ENCODE results near the gene EPHA4.

The EPHA4 gene

DNA sequence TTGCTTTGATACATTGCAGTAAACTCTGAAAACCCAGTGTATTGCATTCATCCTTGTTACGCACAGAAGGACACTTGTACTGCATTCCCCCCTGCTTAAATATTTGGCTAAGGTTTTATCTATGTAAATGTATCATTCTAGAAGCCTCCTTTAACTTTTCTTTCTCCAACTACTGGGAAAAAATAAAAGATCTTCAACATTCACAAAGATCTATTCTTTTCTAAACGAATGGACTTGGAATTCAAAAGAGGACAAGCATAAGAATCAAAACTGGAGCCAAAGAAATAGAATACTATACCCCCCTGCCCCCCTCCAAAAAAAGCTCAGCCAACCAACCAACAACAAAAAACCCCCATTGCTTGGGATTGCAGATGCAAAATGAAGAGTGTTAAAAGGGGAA lies 136.9 kb downstream of the EPHA4 start:
- no peak for DNase-seq

DNA sequence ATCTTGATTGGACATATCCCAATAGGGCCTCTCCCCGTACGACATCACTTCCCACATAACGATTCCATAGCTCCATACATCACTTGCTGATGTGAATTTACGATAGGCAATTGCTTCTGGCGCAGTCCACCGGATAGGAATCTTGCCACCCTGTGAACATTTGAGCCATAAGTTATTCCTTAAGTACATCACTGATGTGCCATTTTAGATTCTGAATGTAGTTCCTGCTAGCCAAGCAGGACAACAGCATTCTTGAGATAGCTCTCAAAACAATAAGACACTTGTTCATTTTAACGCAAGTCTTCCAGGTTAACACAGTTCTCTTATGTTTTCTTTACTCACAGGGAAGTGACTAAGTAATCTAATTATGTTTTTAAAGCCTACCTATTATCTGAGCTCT lies 138.0 kb downstream of the EPHA4 start:
- no peak for DNase-seq

DNA sequence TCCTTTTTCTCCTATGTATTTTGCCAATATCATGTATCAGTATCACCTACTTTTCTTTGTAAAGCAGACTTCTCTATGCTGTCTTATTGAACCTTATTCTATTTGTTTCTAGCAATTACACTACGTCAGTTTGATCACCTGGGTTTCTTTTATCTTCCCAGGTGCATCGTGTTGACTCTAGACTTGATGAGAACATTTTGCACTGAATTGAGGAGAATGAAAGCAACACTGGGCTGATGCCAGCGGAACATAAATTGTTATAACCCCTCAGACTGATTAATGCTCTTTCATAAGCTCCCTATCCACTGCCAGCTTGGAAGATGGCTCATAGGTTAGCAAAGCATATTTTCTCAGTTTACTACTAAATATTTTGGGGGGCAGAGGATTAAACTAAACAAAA lies 140.6 kb downstream of the EPHA4 start:
- DNase-seq = no peak

DNA sequence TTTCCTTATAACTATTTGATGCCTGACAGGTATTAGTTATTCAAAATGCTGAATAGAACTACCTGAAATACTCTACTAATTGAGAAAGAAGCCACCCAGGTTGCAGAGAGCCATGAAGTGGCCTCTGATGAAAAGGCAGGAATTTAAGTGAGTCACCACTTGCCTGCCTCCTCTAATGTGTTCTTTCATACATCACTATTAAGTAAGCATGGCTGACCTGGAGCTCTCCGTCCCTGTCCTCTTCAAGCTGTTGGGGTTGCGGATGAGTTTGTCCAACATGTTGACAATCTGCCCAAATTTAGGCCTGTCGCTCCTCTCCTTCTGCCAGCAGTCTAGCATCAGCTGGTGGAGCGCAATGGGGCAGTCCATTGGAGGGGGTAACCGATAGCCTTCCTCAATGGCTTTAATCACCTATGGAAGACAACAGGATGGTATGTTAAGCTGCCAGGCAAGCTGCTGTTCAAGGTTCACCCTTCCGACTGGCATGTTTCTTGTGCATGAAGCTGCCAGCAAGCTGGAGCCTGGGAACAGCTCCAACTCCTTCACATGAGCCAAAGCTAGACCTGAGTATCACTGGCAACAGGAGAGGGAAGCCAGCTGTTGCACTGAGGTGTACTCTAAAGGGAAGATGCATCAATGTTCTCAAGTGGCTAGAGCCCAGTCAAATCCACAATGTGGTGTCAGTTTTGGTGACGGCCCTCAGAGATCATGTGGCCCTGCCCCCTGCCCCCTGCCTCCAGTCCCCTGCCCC lies 142.2 kb downstream of the EPHA4 start:
- no peak for DNase-seq

DNA sequence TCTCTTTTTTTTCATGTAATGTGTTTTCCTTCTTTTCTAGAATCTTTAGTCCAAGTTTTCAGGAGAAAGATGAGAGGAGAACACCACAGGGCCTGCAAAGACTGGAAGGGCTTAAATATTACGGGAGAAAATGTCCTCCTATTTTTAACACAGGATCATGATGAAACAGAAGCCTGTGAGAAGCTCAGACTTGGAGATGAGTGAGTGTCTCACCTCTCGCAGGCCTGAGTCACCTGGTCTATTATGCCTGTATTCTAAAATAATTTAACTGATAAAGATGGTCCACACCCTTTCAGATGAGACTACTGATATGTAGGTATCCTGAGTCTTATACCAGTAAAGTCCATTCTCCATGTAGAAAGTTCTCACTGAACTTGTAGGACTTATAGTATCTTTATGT lies 143.2 kb downstream of the EPHA4 start:
- no peak for DNase-seq

DNA sequence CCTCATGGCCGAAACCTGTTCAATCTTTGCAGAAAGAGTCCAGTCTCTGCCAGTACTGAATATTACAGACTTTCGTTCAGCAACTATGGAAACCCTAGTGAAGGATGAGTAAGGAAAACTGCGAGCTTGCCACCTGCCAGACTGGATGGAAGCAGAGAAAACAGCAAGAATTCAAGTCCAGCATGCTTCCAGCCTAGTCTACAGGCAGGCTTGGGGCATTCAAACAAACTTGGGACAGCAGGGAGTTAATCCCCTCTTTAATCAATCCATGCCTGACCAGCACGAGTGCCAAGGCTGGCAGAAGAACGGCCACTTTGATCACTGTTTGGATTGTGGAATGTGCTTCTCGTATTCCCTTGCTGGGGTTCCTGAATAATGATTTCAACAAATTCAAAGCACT lies 145.2 kb downstream of the EPHA4 start:
- no peak for DNase-seq

DNA sequence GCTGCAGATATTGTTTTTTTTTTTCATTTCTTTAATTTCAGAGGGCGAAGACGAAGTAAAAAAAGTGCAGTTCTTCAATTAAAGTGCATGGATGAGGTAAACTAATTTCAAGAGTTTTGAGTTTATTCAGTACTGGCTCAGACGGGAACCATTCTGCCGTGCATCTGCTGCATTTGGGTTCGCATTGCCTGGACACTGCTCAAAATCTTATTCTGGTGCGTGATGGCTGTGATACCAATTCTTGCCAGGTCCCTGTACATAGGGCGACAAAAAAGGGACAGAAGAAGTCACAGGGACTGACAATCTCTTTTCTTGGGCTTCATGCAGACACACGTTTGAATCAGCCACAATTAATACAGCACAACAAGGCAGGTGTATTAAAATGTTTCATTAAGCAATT lies 146.2 kb downstream of the EPHA4 start:
- DNase-seq = no peak

DNA sequence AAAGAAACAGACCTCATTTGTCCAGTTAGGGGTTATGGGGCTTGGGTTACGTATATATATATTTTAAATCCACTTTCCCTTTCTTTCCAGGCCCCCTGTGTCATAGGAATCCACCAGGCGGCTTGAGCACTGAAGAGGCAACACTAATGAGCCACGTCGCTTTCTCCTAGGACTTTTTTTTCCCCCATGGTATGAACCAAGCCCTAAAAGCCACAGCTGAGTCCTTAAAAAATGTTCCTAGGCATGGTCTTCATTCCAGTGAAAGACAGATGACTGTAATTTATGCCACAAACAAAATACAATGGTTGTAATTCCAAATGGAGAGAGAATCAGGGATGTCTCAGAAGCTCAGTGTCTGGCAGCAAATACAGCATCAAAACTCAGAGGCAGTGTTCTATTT lies 146.8 kb downstream of the EPHA4 start:
- DNase-seq = no peak

DNA sequence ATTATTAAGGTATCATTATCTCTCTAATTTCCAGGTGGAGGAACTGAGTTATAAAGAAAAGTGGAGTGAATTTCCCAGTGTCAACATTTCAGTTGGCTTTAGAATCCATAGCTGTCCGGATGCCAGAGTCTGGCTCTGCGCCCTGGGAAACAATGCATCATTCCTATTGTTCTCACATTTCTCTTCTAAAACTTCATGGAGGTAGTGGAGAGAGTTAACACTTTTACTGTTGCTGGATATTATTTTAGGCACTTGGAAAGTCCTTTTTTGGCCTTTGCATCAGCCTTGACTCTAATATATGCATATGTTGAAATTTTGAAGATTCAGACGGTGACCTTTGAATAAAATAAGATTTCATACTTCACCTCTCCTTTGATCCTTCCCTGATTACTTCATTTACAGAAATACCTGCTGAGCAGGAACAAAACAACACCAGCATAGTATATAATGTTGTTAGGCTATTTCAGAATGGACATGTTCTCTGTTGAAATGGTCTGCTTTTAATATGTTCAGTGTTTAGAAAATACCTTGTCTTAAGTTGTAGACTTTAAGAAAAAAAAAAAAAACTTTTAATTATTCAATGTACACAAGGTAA lies 148.8 kb downstream of the EPHA4 start:
- DNase-seq = no peak

DNA sequence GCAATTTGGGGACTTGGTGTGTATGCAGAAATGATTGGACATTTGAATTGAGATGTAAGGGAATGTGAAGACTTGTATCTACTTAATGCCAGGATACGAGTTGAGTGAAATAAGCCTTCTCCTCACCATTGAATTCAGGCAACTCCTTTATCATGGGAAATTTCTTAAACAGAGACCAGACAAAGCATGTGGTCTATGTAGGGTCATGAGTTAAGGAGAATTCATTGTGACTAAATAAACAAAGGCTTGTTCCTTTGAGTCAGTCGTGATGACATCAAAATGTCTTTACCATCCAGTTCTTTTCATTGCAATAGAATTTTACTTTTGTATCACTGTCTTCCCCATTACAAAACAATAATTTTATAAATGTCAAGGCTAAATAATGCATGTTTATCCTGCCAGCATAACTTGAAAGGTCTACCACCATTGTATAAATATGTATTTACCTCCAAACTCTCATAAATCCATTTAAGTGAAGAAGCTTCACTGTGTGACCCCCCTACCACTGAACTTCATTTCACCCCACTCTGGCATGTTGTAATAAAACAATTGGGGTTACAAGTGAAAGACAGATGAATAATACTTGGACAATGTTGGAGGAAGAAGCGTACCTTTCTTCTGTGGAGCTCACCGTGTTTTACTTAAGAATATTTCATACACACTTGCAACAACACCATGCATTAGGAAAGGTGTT lies 149.4 kb downstream of the EPHA4 start:
- no peak for DNase-seq

DNA sequence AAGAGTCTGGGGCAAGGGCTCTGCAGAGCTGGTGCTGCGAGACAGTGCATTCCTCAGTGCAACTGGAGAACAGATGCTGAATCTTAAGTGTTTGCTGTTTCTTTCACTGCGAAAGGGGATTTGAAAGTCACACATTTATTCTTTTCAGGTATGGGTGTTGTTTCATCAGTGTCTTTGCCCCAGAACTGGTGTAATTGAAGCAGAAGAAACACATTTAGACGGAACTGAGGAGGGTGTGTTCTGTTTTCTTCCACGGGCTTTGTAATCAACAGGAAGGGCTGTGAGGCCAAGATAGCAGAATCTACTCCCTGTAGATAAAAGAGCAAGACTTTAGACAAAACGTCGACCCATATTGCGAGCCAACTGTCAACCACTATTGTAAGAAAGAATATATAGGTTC lies 151.9 kb downstream of the EPHA4 start:
- peak; percentile 30 for DNase-seq

DNA sequence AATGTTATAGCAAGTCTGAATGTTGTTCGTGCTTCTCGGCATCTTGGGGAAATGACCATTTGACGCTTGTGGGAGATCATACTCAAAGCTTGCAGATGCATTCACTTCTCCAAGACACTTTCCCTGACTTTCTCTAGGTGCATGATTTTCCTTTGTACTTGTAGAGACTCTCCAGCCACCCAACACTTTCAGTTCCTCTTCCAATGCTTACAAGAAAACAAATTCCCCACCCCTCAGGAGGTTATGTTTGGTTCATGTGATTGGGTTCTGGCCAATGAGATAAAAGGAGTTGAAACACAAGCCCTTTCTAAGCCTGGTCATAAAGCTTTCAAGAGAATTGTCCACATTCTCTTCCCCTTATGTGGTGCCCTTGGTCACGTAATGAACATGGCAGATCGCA lies 156.3 kb downstream of the EPHA4 start:
- DNase-seq = no peak

DNA sequence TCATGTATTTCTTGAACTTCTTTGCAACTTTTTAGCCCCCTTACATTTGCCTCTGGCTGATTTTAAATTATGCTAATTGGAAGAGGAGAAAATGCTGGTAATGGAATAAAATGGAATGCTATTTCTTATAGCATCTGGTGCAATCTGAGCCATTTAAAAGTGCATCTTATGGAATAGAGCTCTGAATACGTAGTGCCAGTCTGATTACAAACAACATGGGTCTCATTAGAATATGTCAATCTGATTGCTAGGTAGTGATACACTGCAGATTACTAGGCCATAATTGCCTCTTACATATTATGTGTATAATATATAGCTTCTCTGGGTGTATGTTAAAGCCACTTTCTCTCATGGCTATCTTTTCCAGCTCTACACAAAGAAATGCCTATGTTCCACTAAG lies 159.1 kb downstream of the EPHA4 start:
- DNase-seq = no peak

DNA sequence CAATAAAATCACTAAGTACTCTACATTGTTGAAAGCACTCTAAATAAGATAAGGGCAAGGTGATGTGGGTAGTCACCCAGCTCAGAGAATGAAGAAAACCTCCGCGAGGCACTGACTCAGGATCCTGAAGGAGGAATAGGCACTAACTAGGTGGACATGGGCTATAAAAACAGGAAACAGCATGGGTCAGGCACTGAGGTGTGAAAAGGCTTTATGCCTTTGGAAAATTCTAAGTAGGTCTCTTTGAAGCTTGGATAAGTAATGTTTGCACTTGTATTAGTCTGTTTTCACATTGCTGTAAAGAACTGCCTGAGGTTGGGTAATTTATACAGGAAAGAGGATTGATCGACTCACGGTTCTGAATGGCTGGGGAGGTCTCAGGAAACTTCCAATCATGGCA lies 161.6 kb downstream of the EPHA4 start:
- DNase-seq = no peak

DNA sequence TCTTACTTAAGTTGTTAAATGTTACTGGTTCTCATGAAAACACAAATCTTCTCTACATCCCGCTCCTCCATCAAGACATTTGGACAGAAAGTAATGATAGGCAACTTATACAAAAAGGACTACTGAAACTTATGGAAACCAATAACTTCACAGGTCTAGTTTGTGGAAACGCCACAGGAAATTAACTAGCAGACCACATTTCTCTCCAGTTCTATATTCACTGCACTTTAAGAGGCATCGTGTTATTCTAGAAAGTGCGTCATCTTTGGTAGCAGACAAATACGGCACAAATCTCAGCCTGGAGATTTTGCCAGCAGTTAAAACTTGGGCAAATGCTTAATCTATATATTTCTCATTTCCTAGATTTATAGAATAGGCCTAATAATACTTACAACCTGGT lies 164.3 kb downstream of the EPHA4 start:
- DNase-seq = no peak

DNA sequence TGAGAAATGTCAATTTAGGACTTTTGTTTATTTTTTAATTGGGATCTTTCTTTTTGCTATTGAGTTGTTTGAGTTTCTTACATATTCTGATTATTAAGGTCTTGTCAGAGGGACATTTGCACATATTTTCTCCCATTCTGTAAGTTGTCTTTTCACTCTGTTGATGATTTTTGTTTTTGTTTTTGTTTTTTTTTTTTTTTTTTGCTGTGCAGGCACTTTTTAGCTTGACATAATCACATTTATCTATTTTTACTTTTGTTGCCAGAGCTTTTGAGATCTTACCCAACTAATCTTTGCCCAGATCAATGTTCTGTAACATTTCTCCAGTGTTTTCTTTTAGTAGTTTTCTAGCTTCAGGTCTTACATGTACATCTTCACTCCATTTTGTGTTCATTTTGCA lies 166.6 kb downstream of the EPHA4 start:
- no peak for DNase-seq

DNA sequence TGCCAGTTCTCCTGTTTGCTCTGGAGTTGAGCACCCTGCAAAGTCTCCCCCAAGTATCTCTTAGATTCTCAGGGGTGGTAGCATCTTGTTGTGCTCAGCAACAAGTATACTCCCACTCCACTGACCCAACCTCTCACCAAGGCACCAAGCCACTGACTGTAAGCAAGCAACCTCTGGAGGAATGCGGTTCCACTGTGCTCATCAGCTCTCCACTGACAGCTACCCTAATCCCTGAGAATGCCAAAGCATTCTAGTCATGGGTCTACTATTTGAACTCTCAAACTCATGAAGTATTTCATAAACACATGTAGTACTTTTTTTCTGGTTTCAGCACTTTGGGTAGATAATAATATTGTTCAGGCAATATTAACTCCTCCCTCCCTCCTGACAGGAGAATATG lies 170.0 kb downstream of the EPHA4 start:
- DNase-seq = no peak

DNA sequence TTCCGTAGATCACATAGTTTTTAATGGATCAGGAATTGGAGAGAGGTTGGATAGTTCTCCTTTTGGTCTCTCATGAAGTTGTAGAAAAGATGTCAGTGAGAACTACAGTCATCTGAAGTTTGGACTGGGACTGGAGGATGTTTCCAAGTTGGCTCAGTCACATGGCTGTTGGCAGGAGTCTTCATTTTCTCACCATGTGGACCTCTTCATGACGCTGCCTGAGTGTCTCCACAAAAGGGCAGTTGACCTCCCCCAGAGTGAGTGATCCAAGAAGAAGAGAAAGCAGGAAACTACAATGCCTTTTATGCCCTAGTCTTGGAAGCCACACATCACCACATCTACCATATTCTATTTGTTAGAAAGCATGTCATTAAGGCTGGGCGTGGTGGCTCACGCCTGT lies 171.7 kb downstream of the EPHA4 start:
- no peak for DNase-seq

DNA sequence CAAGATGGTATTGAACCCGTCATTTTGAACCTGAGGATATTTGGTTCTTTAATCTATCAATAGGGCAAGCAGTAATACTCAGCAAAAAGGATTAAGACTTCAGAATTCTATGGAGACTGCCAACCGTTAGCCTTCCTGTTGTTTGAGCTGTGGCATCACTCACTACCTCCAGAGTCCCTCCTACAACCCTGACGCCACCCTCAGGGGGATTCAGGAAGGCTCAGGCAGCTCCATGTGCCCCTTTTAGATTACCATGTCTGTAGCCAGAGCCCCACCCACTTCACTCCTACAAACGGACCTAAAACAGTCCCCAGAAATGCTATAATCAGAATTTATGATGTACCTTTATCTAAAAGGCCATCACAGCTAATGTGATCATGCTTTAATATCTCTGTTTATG lies 172.9 kb downstream of the EPHA4 start:
- no peak for DNase-seq

DNA sequence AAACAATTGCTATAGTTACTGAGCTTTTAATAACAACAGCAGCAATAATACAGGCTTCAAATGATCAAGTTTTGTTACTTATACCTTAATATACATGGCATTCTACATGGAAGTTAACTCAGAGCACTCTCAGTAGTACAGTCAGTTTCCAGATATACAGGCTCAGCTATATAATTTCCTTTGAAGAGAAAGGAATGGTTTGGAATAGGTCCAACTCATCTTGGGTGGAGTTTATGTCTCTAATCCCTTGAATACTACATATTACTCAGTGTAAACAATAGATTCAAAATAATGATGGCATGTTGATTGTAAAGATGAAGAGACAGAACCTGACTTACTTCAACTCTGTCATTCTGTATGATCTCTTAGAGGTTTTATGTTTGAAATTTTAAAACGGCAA lies 174.9 kb downstream of the EPHA4 start:
- DNase-seq = no peak

DNA sequence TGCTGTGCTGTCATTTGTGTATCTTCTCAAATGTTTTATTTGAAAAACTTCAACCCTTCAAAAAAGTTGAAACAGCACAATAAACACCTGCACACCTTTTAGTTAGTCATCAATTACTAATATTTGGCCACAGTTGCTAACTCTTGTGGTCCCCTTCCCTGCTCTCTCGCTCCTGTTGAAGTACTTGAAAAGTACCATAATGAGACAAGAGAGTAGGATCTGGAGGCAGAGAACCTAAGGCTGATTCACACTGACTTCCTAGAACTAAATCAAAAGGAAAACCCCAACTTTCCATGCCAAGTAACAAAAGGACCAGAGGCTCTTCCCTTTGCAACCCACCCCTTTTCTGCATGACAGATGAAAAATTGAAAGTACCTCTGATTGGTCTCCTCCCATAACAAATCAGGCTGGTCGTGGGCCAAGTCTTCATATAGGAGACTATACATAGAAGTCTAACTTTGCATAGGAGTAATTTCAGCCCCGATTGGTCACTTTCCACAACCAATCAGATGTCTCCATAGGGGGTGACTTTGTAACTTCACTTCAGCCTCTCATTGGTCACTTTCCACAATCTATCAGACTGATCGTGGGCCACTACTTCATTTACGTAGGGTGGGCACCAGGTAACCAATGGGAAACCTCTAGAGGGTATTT lies 179.7 kb downstream of the EPHA4 start:
- no peak for DNase-seq

DNA sequence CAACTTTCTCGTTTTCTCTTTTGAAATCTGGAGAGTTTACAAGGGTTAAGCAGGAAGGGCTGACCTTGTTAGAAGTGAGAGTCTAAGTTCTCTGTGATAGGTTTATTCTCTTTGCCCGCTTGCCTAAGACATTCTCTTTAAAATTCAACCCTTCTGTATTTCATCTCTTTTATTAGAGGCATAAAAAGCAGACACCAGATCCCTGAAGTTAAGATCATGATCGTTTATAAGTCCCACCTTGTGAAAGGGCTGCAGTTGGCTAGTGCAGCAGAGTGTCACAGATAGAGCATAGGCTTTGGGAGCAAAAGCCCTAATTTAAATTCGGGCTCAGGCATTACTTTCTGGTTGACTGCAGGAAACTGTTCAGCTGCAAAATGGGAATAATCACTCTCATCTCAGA lies 181.2 kb downstream of the EPHA4 start:
- DNase-seq = no peak

DNA sequence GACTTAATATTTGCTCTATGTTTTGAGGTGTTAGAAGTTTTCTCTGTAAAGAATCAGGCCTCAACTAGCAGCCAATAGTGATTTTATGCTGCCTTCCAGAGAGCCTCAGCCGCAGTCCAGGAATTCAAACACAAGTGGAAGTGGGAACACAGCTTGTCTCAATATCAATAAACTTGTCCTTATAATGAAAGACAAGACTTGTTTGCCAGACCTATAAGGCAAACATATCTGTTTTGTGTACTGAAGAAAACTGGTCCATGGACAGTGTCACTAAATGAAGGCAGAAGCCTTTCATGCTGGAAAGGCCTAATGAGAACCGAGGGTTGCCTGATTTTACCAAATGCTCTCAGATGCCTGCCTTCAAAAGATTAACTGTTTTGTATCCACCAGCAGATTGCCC lies 182.2 kb downstream of the EPHA4 start:
- no peak for DNase-seq

DNA sequence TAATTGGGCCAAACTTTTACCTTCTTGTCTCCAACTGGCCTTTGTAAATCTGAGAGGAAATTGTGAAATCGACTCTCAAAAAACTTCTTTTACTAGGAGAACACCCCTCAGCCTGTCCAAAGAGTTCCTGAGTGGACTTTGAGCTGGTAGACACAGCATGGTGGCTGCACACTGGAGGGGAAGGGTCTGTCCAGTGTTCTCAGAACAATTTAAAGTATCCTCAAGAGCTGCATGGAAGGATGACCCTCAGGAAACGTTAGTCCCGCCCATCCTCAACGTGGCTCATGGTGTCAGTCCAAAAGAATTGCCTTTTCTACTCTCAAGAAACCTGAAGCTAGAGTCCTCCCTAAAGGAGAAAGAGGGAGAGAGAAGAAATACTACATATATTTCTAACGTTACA lies 182.7 kb downstream of the EPHA4 start:
- no peak for DNase-seq

Data from CD4-positive, alpha-beta T cell treated with Interleukin-4 for 4 hours (primary cell).